Measurements from ENCODE around the gene ISLR. TPM values are rescaled to one million over a fixed set of nuclear protein-coding genes. Genes with fewer than 3 reads are reported as not detected.

ISLR gene
- total RNA-seq, 2 donors from 2014 or later = 0.12 TPM; not detected in 1

DNA sequence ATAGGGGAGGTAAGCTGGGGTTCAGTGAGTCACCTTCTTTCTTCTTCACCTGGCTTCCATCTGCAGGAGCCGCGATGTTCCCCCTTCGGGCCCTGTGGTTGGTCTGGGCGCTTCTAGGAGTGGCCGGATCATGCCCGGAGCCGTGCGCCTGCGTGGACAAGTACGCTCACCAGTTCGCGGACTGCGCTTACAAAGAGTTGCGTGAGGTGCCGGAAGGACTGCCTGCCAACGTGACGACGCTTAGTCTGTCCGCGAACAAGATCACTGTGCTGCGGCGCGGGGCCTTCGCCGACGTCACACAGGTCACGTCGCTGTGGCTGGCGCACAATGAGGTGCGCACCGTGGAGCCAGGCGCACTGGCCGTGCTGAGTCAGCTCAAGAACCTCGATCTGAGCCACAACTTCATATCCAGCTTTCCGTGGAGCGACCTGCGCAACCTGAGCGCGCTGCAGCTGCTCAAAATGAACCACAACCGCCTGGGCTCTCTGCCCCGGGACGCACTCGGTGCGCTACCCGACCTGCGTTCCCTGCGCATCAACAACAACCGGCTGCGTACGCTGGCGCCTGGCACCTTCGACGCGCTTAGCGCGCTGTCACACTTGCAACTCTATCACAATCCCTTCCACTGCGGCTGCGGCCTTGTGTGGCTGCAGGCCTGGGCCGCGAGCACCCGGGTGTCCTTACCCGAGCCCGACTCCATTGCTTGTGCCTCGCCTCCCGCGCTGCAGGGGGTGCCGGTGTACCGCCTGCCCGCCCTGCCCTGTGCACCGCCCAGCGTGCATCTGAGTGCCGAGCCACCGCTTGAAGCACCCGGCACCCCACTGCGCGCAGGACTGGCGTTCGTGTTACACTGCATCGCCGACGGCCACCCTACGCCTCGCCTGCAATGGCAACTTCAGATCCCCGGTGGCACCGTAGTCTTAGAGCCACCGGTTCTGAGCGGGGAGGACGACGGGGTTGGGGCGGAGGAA, 40.5 kb upstream of the ISLR start:
- Mint-ChIP-seq H3K36me3 (ENCODE audit: insufficient read depth in 2 of 2) (no peaks in the 10 kb centered on the region), H3K27me3 (ENCODE audit: low read depth) (peaks cover 91% of the 10 kb centered on the region), H3K4me3 (peak overlapping the region; percentile 42 to 53), H3K27ac (no peak overlapping the region), H3K4me1 (ENCODE audit: low read depth) (peaks cover 49% of the 10 kb centered on the region), H3K9me3 (no peaks in the 10 kb centered on the region)
- peak; percentile 68 to 69 for ATAC-seq (replicated peaks in 1 of 2)
- DNase-seq = peak; percentile 56 to 61

DNA sequence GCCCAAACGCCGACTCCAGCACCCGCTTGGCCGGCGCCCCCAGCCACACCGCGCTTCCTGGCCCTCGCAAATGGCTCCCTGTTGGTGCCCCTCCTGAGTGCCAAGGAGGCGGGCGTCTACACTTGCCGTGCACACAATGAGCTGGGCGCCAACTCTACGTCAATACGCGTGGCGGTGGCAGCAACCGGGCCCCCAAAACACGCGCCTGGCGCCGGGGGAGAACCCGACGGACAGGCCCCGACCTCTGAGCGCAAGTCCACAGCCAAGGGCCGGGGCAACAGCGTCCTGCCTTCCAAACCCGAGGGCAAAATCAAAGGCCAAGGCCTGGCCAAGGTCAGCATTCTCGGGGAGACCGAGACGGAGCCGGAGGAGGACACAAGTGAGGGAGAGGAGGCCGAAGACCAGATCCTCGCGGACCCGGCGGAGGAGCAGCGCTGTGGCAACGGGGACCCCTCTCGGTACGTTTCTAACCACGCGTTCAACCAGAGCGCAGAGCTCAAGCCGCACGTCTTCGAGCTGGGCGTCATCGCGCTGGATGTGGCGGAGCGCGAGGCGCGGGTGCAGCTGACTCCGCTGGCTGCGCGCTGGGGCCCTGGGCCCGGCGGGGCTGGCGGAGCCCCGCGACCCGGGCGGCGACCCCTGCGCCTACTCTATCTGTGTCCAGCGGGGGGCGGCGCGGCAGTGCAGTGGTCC, 39.7 kb upstream of the ISLR start:
- Mint-ChIP-seq H3K4me1 (ENCODE audit: low read depth) (peaks cover 40% of the 10 kb centered on the region), H3K4me3 (no peak overlapping the region), H3K27me3 (ENCODE audit: low read depth) (peaks cover 93% of the 10 kb centered on the region), H3K27ac (no peak overlapping the region), H3K9me3 (no peaks in the 10 kb centered on the region), H3K36me3 (ENCODE audit: insufficient read depth in 2 of 2) (no peaks in the 10 kb centered on the region)
- no peak for DNase-seq
- no peak for ATAC-seq (replicated peaks in 1 of 2)

DNA sequence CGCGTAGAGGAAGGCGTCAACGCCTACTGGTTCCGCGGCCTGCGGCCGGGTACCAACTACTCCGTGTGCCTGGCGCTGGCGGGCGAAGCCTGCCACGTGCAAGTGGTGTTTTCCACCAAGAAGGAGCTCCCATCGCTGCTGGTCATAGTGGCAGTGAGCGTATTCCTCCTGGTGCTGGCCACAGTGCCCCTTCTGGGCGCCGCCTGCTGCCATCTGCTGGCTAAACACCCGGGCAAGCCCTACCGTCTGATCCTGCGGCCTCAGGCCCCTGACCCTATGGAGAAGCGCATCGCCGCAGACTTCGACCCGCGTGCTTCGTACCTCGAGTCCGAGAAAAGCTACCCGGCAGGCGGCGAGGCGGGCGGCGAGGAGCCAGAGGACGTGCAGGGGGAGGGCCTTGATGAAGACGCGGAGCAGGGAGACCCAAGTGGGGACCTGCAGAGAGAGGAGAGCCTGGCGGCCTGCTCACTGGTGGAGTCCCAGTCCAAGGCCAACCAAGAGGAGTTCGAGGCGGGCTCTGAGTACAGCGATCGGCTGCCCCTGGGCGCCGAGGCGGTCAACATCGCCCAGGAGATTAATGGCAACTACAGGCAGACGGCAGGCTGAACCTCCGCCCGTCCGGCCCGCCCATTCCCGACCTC, 39.0 kb upstream of the ISLR start:
- no peak overlapping the region for H3K27ac Mint-ChIP-seq
- no peaks in the 10 kb centered on the region for H3K9me3 Mint-ChIP-seq
- no peaks in the 10 kb centered on the region for H3K36me3 Mint-ChIP-seq (ENCODE audit: insufficient read depth in 2 of 2)
- peaks cover 39% of the 10 kb centered on the region for H3K4me1 Mint-ChIP-seq (ENCODE audit: low read depth)
- DNase-seq = peak; percentile 54 to 70
- peak overlapping the region; percentile 40 to 43 for H3K4me3 Mint-ChIP-seq
- H3K27me3 Mint-ChIP-seq (ENCODE audit: low read depth) = peaks cover 93% of the 10 kb centered on the region
- peak; percentile 40 to 43 for ATAC-seq (replicated peaks in 1 of 2)

DNA sequence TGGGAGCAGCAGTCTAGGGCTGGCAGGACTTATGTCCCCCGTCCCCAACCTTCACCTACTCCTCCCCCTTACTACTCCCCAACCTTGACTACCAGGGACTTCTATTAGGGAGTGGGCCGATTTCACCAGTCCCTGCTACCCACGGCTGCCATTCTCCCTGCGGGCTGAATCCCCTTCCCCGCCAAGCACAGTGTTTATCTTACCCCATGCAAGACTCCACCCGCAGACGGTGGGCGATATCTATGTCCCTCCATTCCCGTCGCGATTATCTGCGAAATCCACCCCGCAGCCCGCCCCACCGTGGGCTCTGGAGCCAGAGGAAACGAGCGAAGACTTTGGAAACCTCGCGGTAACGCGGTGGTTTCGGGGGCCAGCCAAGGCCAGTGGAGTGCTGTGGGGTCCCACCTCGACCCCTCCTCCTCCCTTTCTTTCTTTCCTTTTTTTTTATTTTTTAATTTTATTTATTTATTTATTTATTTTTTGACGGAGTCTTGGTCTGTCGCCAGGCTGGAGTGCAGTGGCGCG, 38.4 kb upstream of the ISLR start:
- Mint-ChIP-seq H3K9me3 (no peaks in the 10 kb centered on the region), H3K4me3 (peak overlapping the region; percentile 40 to 43), H3K36me3 (ENCODE audit: insufficient read depth in 2 of 2) (no peaks in the 10 kb centered on the region), H3K27ac (no peak overlapping the region), H3K27me3 (ENCODE audit: low read depth) (peaks cover 92% of the 10 kb centered on the region), H3K4me1 (ENCODE audit: low read depth) (peaks cover 44% of the 10 kb centered on the region)
- no peak for DNase-seq
- ATAC-seq (replicated peaks in 1 of 2) = no peak

DNA sequence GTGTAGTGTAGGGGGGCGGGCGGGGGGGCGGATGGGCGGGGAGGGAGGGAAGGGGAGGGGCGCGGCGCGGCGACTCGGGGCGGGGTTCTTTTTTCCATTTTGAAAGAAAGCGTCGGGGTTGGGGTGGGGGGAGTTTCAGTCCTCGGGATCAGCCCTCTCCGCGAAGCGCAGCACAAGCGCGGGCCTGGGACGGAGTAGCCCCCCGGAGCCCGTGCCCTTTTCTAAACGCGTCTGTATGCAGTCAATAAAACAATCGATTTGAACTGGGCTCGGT, 37.0 kb upstream of the ISLR start:
- Mint-ChIP-seq H3K27me3 (ENCODE audit: low read depth) (peaks cover 88% of the 10 kb centered on the region), H3K9me3 (no peaks in the 10 kb centered on the region), H3K4me3 (peak overlapping the region; percentile 50 to 79), H3K27ac (no peak overlapping the region), H3K36me3 (ENCODE audit: insufficient read depth in 2 of 2) (no peaks in the 10 kb centered on the region), H3K4me1 (ENCODE audit: low read depth) (peaks cover 38% of the 10 kb centered on the region)
- DNase-seq (no peak), ATAC-seq (replicated peaks in 1 of 2) (no peak)

DNA sequence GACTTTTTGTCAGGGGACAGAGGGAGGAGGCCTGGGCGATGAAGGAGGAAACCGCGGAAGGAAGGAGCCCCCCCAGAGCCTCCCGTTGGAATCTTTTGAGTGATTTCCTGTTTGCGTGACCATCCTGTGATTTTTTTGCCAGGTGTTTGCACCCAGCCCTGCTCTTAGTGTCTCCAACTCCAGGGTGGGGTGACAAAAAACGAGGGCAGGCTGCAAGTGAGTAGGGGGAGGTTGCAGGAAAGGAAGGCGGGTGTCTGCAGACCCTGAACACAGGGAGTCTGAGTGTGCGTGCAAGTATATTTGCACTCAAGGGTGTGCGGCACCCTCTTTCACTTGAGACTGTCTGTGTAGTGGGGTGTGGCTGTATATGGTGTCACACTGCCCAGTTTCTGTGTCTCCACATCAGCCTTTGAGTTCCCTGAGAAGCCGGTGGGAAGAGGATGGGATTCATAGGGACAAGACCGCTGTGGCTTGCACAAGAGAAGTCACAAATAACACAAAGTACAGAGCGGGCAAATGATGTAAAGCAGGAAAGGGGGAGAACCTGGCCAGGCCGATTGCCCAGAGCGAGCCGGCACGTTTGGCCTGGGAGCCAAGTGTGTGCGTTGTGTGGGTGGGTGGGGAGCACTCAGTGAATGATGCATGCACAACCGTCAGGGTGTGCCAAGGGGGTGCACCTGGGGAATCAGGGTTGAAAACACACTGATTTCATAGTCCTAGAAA, 36.5 kb upstream of the ISLR start:
- DNase-seq = no peak
- no peak for ATAC-seq (replicated peaks in 1 of 2)
- Mint-ChIP-seq H3K36me3 (ENCODE audit: insufficient read depth in 2 of 2) (no peaks in the 10 kb centered on the region), H3K4me1 (ENCODE audit: low read depth) (peaks cover 35% of the 10 kb centered on the region), H3K9me3 (no peaks in the 10 kb centered on the region), H3K27ac (no peak overlapping the region), H3K27me3 (ENCODE audit: low read depth) (peaks cover 84% of the 10 kb centered on the region), H3K4me3 (peak overlapping the region; percentile 50 to 79)

DNA sequence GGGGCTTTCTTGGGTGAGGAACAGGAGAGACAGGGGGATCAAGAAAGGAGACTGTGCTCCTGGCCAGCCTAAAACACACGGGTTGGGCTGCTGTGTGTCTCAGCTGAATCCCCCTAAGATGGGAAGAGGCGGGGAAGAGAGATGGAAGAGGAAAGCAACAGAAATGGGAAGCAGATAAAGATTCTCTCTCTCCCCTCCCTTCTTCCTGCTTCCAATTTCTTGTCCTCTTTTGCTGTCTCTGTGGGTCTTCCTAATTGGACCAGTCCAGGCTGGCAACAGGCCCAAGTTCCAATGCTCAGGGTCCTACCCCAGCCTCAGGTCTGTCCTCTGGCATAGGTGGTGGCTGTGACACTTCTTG, 36.0 kb upstream of the ISLR start:
- Mint-ChIP-seq H3K4me1 (ENCODE audit: low read depth) (peaks cover 32% of the 10 kb centered on the region), H3K27me3 (ENCODE audit: low read depth) (peaks cover 81% of the 10 kb centered on the region), H3K27ac (no peak overlapping the region), H3K36me3 (ENCODE audit: insufficient read depth in 2 of 2) (no peaks in the 10 kb centered on the region), H3K4me3 (no peak overlapping the region), H3K9me3 (no peaks in the 10 kb centered on the region)
- DNase-seq (no peak), ATAC-seq (replicated peaks in 1 of 2) (no peak)

DNA sequence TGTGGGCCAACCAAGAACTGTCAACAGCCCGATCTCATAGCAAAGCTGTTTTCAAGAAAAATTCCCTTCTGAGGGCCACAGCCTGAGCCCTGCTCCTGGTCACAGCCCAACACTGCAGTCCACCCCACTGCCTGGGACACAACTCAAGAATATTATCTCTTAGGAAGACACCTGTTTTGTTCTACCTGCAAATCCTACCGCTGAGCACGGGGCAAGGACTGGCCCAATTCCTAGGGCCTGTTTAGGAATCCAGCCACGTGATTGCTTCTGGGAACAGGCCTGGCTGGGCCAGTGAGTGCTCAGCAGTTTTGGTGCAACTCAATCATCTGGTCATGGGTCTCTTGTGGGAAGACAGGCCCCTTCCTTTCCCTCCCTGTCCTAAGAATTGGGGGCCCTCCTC, 34.9 kb upstream of the ISLR start:
- H3K36me3 Mint-ChIP-seq (ENCODE audit: insufficient read depth in 2 of 2) = no peaks in the 10 kb centered on the region
- H3K9me3 Mint-ChIP-seq = no peaks in the 10 kb centered on the region
- peaks cover 32% of the 10 kb centered on the region for H3K4me1 Mint-ChIP-seq (ENCODE audit: low read depth)
- no peak for ATAC-seq (replicated peaks in 1 of 2)
- no peak overlapping the region for H3K27ac Mint-ChIP-seq
- no peak for DNase-seq
- H3K27me3 Mint-ChIP-seq (ENCODE audit: low read depth) = peaks cover 71% of the 10 kb centered on the region
- H3K4me3 Mint-ChIP-seq = no peak overlapping the region

DNA sequence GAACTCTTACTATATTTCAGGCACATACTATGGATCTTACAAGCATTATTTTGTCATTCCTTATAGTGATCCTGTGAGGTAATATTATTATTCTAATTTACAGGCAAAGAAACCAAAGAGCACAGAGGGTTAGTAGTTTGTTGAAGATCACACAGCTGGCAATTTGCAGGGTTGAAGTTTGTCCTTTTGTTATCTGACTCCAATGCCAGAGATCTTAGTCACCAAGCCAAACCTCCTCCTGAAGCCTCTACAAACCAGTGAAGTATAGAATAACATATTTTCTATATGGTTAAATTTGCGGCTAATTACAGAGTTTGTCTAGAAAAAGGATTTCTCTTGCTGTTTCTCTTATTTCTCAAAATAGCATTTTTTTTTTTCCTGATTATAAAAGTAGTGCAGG, 31.9 kb upstream of the ISLR start:
- no peak for DNase-seq
- no peak for ATAC-seq (replicated peaks in 1 of 2)
- Mint-ChIP-seq H3K36me3 (ENCODE audit: insufficient read depth in 2 of 2) (no peaks in the 10 kb centered on the region), H3K4me3 (no peak overlapping the region), H3K27me3 (ENCODE audit: low read depth) (peaks cover 74% of the 10 kb centered on the region), H3K9me3 (no peaks in the 10 kb centered on the region), H3K27ac (no peak overlapping the region), H3K4me1 (ENCODE audit: low read depth) (peaks cover 14% of the 10 kb centered on the region)

DNA sequence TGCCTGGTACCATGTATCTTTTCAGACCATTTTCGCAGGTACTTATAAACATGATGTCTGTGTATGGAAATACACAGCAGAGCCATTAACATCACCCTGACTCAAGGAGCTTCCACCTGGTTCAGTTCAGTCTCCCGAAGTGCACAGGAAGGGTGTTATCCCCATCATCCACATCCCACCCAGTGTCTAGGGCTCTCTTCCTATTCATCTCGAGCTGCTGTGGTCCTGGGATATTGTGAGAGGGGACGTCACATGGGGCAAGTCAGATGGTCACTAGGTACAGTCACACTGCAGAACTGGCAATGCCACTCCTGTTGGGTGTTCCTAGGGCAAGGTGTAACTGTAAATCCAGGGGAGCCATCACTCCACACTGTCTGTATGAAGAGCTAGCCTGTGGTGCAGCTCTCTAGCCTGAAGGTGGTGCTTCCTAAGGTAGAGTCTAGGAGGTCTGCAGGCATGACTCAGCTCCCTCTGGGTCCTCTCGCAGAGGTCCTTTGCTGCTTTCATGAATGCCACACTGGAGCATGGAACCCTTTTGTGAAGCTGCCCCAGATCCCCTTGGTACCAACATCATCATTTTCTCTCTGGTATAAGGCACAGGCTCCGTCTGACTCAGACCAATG, 29.2 kb upstream of the ISLR start:
- Mint-ChIP-seq H3K4me1 (ENCODE audit: low read depth) (peaks cover 6% of the 10 kb centered on the region), H3K9me3 (no peaks in the 10 kb centered on the region), H3K27me3 (ENCODE audit: low read depth) (peaks cover 69% of the 10 kb centered on the region), H3K4me3 (no peak overlapping the region), H3K36me3 (ENCODE audit: insufficient read depth in 2 of 2) (no peaks in the 10 kb centered on the region), H3K27ac (no peak overlapping the region)
- DNase-seq = no peak
- ATAC-seq (replicated peaks in 1 of 2) = peak in 1 of 2 donors; percentile 44

DNA sequence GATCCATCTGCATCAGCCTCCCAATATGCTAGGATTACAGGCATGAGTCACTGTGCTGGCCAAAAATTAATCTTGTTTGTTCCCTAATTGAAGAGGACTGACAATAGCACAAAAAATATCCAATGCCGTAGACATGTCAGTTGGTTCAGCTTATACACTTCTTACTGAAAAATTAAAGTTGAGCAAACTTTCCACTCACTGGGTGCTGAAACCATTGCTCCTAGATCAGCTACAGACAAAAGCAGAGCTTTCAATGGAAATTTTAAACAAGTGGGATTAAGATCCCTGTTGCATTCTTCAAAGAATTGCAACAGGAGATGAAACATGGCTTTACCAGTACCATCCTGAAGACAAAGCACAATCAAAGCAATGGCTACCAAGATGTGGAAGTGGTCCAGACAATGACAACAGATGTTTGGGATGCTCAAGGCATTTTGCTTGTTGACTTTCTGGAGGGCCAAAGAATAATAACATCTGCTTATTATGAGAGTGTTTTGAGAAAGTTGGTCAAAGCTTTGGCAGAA, 27.2 kb upstream of the ISLR start:
- Mint-ChIP-seq H3K4me1 (ENCODE audit: low read depth) (no peaks in the 10 kb centered on the region), H3K4me3 (no peak overlapping the region), H3K27me3 (ENCODE audit: low read depth) (peaks cover 62% of the 10 kb centered on the region), H3K9me3 (no peaks in the 10 kb centered on the region), H3K27ac (no peak overlapping the region), H3K36me3 (ENCODE audit: insufficient read depth in 2 of 2) (no peaks in the 10 kb centered on the region)
- no peak for ATAC-seq (replicated peaks in 1 of 2)
- DNase-seq = no peak

DNA sequence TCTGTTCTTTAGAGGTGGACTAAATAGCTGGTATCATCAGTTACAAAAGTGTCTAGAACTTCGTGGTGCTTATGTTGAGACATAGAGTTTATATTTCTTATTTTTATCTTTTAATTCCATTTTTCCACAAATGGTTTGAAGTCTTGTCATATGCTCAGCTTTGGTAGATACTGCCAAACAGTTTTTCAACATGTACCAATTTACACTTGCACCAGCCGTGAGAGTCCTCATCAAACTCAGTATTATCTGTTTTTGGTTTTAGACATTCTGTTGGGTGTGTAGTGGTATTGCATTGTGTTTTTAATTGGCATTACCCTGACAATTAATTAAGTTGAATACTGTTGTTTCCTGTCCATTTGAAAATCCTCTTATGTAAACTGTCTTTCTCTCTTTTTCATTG, 26.5 kb upstream of the ISLR start:
- no peak for ATAC-seq (replicated peaks in 1 of 2)
- Mint-ChIP-seq H3K4me3 (no peak overlapping the region), H3K4me1 (ENCODE audit: low read depth) (no peaks in the 10 kb centered on the region), H3K9me3 (no peaks in the 10 kb centered on the region), H3K36me3 (ENCODE audit: insufficient read depth in 2 of 2) (no peaks in the 10 kb centered on the region), H3K27ac (no peak overlapping the region), H3K27me3 (ENCODE audit: low read depth) (peaks cover 69% of the 10 kb centered on the region)
- no peak for DNase-seq

All from activated T-cell treated with anti-CD3 and anti-CD28 coated beads, Interleukin-2, amount 50 U/mL, for 72 hours (primary cell).